CD4-positive, CD25-positive, alpha-beta regulatory T cell (primary cell): Measurements from ENCODE around the gene TMEM164. TPM values are rescaled to one million over a fixed set of nuclear protein-coding genes. Genes with fewer than 3 reads are reported as not detected.

Source experiments
- ATAC-seq, 2 donors: fragments of 150-1000 bp; cut with Tn5 transposase; one replicate each; pipeline ENCODE4 v1.10.0; 2021; ENCODE audit warnings: low read depth in 2 of 2, moderate number of reproducible peaks in 2 of 2, moderate library complexity in 1 of 2
- DNase-seq, 3 donors: peaks; one replicate each; pipeline versions ENCODE4 v3.0.0 to v3.0.0-alpha.2; 2012 to 2022; ENCODE audit warnings: mixed read lengths in 1 of 3
- H3K27ac ChIP-seq: one replicate; pipeline ENCODE4 v1.7.0; 2013; ENCODE audit warnings: mild to moderate bottlenecking, low read length; ENCODE audit not compliant: insufficient read depth, poor library complexity, severe bottlenecking
- H3K27me3 ChIP-seq: one replicate; pipeline ENCODE4 v1.7.0; 2013; ENCODE audit warnings: low read length; ENCODE audit not compliant: control insufficient read depth, insufficient read depth
- H3K36me3 ChIP-seq: one replicate; pipeline ENCODE4 v1.7.0; 2013; ENCODE audit warnings: mild to moderate bottlenecking, low read length, moderate library complexity; ENCODE audit not compliant: control insufficient read depth, insufficient read depth
- H3K4me1 ChIP-seq: 2 replicates; pipeline ENCODE4 v1.7.0; 2013; ENCODE audit warnings: mild to moderate bottlenecking, low read length; ENCODE audit not compliant: insufficient read depth, control insufficient read depth, poor library complexity, severe bottlenecking
- H3K4me3 ChIP-seq: one replicate; pipeline ENCODE4 v1.7.0; 2013; ENCODE audit warnings: low read depth, mild to moderate bottlenecking, low read length, moderate library complexity
- H3K9me3 ChIP-seq, 2 experiments: 1 replicate in 1 of 2; 2 replicates in 1 of 2; pipeline ENCODE4 v1.7.0; 2013; ENCODE audit warnings: low read length in 2 of 2, mild to moderate bottlenecking in 1 of 2, moderate library complexity in 1 of 2; ENCODE audit not compliant: control insufficient read depth in 2 of 2
- H3K27ac Mint-ChIP-seq, 3 donors: one replicate each; pipeline ENCODE4 v1.8.0; 2020 to 2022; ENCODE audit warnings: mild to moderate bottlenecking in 3 of 3, mixed read lengths in 3 of 3, moderate library complexity in 2 of 3
- H3K27me3 Mint-ChIP-seq: one replicate; pipeline ENCODE4 v1.8.0; 2022; ENCODE audit warnings: mild to moderate bottlenecking, mixed read lengths
- H3K36me3 Mint-ChIP-seq: one replicate; pipeline ENCODE4 v1.8.0; 2020; ENCODE audit warnings: mixed read lengths
- H3K4me1 Mint-ChIP-seq, 4 donors: one replicate each; pipeline ENCODE4 v1.8.0; 2020 to 2022; ENCODE audit warnings: mixed read lengths in 4 of 4, mild to moderate bottlenecking in 1 of 4
- H3K4me3 Mint-ChIP-seq, 4 donors: one replicate each; pipeline ENCODE4 v1.8.0; 2020 to 2022; ENCODE audit warnings: mild to moderate bottlenecking in 4 of 4, mixed read lengths in 4 of 4, moderate library complexity in 3 of 4
- H3K9me3 Mint-ChIP-seq, 7 donors: one replicate each; pipeline ENCODE4 v1.8.0; 2020 to 2022; ENCODE audit warnings: mixed read lengths in 7 of 7, mild to moderate bottlenecking in 3 of 7, moderate library complexity in 2 of 7
- polyA plus RNA-seq, 4 donors: library from polyadenylated mRNA; unstranded; fragments of 300-500 nt; fragmentation: Illumina TruSeq; gene quantifications; one replicate each; pipeline ENCODE4 v1.2.3, GENCODE V29; 2021
- total RNA-seq: library from RNA; stranded (reverse); gene quantifications from one replicate; pipeline ENCODE4 v1.2.3, GENCODE V29; 2022

Gene TMEM164
- total and polyA plus RNA-seq, 5 donors from 2014 or later: 0.60 to 25.2 (median 1.0) TPM

DNA sequence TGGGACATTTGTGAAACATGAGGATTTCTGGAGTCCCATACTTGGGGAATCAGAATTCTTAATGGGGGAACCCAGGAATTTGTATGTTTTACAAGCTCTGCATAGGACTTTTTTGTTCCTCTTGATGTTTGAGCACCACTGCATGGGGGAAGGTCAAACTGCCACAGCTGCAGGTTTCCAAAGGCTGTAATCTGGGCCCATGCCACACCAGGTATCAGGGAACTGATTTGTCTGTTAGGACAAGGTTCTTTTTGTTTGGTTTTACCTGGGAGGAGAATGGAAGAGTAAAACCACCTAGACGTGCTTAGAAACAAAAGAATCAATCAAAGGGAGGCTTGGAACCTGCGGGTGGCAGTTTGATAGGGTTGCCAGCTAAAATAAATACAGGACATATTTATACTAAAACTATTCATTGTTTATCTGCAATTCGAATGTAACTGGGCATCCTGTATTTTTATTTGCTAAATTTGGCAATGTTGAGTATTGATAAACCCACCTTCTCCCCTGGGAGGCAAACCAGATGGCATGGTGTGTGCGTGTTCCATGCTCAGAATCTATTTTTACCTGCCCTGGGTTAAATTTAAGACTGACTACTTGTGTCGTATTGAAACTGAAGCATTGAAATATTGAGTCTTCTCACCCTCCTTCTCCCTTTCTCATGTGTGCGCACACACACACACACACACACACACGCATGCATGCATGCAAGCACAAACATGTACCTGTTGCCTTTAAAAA lies 63.7 kb downstream of the TMEM164 start:
- Histone ChIP-seq H3K36me3 (peaks cover 4% of the 10 kb centered on the region), H3K27me3 (no peaks in the 10 kb centered on the region), H3K9me3 (no peaks in the 10 kb centered on the region), H3K4me1 (no peaks in the 10 kb centered on the region), H3K4me3 (no peak overlapping the region), H3K27ac (no peak overlapping the region)
- no peak overlapping the region for H3K4me3 Mint-ChIP-seq
- no peaks in the 10 kb centered on the region for H3K27me3 Mint-ChIP-seq
- ATAC-seq (no peak), DNase-seq (no peak)
- peaks cover 0 to 9% (median 4%) of the 10 kb centered on the region in 4 donors for H3K4me1 Mint-ChIP-seq
- no peaks in the 10 kb centered on the region for H3K36me3 Mint-ChIP-seq
- no peak overlapping the region for H3K27ac Mint-ChIP-seq
- no peaks in the 10 kb centered on the region for H3K9me3 Mint-ChIP-seq

DNA sequence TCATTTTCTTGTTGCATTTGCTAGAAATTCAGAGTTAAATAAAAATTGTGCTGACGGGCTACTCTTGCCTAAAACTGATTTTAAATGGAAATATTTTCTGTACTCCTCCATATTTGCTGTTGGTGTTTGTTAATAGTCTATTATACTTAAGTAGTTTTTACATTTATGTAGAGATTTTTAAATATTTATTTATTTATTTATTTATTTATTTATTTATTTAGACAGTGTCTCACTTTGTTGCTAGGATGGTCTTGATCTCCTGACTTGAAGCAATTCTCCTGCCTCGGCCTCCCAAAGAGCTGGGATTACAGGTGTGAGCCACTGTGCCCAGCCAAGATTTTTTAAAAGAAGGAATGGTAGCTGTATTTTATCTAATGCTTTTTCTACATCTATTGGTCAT lies 68.1 kb downstream of the TMEM164 start:
- DNase-seq (no peak), ATAC-seq (no peak)
- H3K27ac Mint-ChIP-seq: no peak overlapping the region
- no peak overlapping the region for H3K27ac ChIP-seq
- no peaks in the 10 kb centered on the region for H3K27me3 ChIP-seq
- H3K4me1 ChIP-seq: no peaks in the 10 kb centered on the region
- no peaks in the 10 kb centered on the region for H3K27me3 Mint-ChIP-seq
- H3K4me3 Mint-ChIP-seq: no peak overlapping the region
- H3K9me3 Mint-ChIP-seq: peaks cover 0 to 5% (median under 1%) of the 10 kb centered on the region in 7 donors
- H3K9me3 ChIP-seq: no peaks in the 10 kb centered on the region
- peaks cover 18% of the 10 kb centered on the region for H3K36me3 ChIP-seq
- no peaks in the 10 kb centered on the region for H3K4me1 Mint-ChIP-seq
- peaks cover 11% of the 10 kb centered on the region for H3K36me3 Mint-ChIP-seq
- no peak overlapping the region for H3K4me3 ChIP-seq

DNA sequence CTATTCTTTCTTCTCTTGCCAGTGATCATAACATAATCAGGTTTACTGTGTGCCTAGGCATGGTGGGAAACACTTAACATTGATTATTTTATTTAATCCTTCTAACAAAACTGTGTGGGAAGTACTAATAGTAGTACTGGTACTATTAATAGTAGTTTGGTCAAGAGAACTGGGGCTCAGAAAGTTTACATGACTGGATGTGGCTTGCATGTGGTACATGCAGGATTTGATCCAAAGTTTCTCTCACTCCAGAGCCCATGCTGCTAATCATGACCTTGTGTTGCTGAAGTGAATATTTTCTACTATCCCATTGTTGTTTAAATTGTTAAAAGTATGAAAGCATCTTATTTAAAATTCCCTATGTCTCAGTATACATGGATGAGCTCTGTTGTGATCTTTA lies 78.4 kb downstream of the TMEM164 start:
- H3K36me3 Mint-ChIP-seq: peaks cover under 1% of the 10 kb centered on the region
- no peaks in the 10 kb centered on the region for H3K36me3 ChIP-seq
- H3K9me3 ChIP-seq: no peaks in the 10 kb centered on the region
- H3K27me3 ChIP-seq: no peaks in the 10 kb centered on the region
- H3K4me1 ChIP-seq: no peaks in the 10 kb centered on the region
- H3K9me3 Mint-ChIP-seq: peaks cover 0 to 4% (median 0%) of the 10 kb centered on the region in 7 donors
- no peak overlapping the region for H3K27ac ChIP-seq
- peaks cover 5 to 12% (median 8%) of the 10 kb centered on the region in 4 donors for H3K4me1 Mint-ChIP-seq
- no peak overlapping the region for H3K4me3 ChIP-seq
- ATAC-seq (no peak), DNase-seq (no peak)
- no peak overlapping the region for H3K27ac Mint-ChIP-seq
- H3K27me3 Mint-ChIP-seq: no peaks in the 10 kb centered on the region
- no peak overlapping the region for H3K4me3 Mint-ChIP-seq

DNA sequence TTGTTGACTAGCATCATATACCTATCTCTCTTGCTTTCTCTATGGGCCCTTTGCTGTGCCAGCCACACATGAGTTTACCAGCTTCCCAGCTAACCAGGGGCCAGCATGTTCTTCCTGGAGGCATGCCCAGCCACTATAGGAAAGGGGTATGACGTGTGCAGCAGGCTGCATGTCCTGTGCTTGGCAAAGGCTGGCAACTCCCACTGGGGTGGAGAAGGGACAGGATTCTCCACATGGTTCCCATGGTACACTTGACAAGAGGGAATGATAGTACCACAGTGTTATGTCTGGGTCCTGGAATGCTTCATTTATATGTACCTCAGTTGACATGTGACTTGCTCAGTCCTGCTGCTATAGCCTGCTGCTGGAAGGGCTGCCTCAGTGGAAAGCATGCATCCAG lies 78.8 kb downstream of the TMEM164 start:
- Mint-ChIP-seq H3K36me3 (no peaks in the 10 kb centered on the region), H3K9me3 (peaks cover 0 to under 1% (median 0%) of the 10 kb centered on the region in 7 donors)
- no peak for ATAC-seq

DNA sequence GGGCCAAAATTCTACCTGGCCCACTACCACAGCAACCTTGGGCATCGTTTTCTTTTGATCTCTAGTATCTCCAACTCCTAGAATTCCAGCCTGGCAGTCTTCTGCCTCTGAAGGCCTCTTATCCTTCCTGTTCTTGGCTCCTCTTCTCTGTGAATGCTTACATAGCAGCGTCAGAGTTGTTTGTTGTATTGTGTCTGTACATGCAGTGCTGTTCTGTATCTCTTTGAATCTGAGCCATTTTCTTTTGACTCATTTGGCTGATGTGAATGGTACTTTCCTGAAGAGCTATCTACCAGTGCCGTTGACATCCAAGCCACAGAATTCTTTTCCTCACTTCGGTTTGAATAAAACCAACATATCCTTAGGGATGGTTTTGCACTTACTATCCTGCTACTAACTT lies 79.2 kb downstream of the TMEM164 start:
- Histone ChIP-seq H3K27ac (no peak overlapping the region), H3K27me3 (no peaks in the 10 kb centered on the region), H3K4me3 (no peak overlapping the region), H3K36me3 (no peaks in the 10 kb centered on the region), H3K4me1 (no peaks in the 10 kb centered on the region), H3K9me3 (no peaks in the 10 kb centered on the region)
- Mint-ChIP-seq H3K36me3 (no peaks in the 10 kb centered on the region), H3K4me1 (peaks cover 5 to 13% (median 9%) of the 10 kb centered on the region in 4 donors), H3K9me3 (no peaks in the 10 kb centered on the region), H3K4me3 (no peak overlapping the region), H3K27ac (no peak overlapping the region), H3K27me3 (no peaks in the 10 kb centered on the region)
- ATAC-seq (no peak), DNase-seq (no peak)

More for the DNA sequence above, 78.8 kb downstream of the TMEM164 start:
- no peak overlapping the region for H3K27ac ChIP-seq
- no peak for DNase-seq
- Mint-ChIP-seq H3K4me1 (peaks cover 5 to 13% (median 9%) of the 10 kb centered on the region in 4 donors), H3K27me3 (no peaks in the 10 kb centered on the region), H3K27ac (no peak overlapping the region), H3K4me3 (no peak overlapping the region)
- no peaks in the 10 kb centered on the region for H3K4me1 ChIP-seq
- no peaks in the 10 kb centered on the region for H3K9me3 ChIP-seq
- H3K36me3 ChIP-seq: no peaks in the 10 kb centered on the region
- no peaks in the 10 kb centered on the region for H3K27me3 ChIP-seq
- no peak overlapping the region for H3K4me3 ChIP-seq

DNA sequence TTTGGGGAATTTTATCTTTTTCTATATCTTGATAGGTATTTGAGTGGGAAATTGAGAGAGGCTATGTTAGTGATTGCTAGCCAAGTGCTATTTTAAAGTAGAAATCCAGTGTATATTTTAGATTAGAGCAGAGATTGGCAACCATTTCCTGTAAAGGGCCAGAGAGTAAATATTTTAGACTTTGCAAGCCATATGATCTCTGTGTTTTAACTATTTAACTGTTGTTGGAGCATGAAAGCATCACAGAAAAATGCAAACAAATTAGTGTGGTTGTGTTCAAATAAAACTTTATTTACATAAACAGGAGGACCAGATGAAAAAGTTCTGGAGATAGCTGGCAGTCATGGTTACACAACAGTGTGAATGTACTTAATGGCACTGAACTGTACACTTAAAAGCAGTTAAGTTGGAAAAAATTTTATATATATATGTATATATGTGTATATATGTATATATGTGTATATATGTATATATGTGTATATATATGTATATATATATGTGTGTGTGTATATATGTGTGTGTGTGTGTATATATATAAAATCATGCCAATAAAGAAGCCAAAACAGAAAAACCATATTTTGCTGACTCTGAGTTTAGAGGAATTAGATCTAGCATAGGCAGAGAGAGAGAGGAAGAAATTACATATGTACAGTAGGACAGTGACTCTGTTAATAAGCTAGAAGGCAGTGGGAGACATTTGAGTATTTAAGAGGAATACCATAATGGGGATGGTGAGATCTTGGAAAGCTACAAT lies 83.4 kb downstream of the TMEM164 start:
- Mint-ChIP-seq H3K9me3 (no peaks in the 10 kb centered on the region), H3K27ac (no peak overlapping the region), H3K4me1 (peaks cover 5 to 20% (median 14%) of the 10 kb centered on the region in 4 donors), H3K27me3 (no peaks in the 10 kb centered on the region), H3K4me3 (no peak overlapping the region), H3K36me3 (no peaks in the 10 kb centered on the region)
- H3K27me3 ChIP-seq: no peaks in the 10 kb centered on the region
- H3K4me3 ChIP-seq: no peak overlapping the region
- no peaks in the 10 kb centered on the region for H3K4me1 ChIP-seq
- no peaks in the 10 kb centered on the region for H3K36me3 ChIP-seq
- H3K27ac ChIP-seq: no peak overlapping the region
- H3K9me3 ChIP-seq: no peaks in the 10 kb centered on the region
- ATAC-seq: no peak
- no peak for DNase-seq

DNA sequence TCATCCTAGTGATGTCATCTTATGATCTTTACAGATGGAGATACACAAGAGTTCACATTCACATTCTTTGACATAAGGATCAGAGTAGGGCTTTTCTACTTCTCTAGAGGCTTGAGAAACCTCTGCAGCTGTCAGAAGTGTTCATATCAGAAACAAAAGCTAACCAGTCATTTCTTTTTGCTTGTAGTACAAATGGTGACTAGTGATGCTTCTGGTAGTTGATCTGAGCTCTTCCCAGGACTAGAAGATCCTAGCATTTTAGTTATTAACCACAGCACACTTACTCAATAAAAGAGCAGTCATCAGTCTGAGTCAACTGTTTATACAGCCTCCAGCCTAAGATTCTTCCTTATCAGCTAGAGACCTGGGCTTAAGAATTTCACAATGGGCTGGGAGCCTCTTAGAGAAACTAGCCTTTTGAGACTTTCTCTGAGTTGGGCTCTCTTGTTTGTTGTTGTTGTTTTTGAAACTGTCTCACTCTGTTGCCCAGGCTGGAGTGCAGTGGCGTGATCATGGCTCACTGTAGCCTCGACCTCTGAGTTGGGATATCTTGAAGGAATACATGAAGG lies 84.1 kb downstream of the TMEM164 start:
- Mint-ChIP-seq H3K27me3 (no peaks in the 10 kb centered on the region), H3K27ac (no peak overlapping the region), H3K4me3 (no peak overlapping the region), H3K36me3 (no peaks in the 10 kb centered on the region), H3K4me1 (peaks cover 5 to 20% (median 14%) of the 10 kb centered on the region in 4 donors), H3K9me3 (no peaks in the 10 kb centered on the region)
- DNase-seq (no peak), ATAC-seq (no peak)
- H3K9me3 ChIP-seq: no peaks in the 10 kb centered on the region
- H3K27ac ChIP-seq: no peak overlapping the region
- H3K36me3 ChIP-seq: no peaks in the 10 kb centered on the region
- no peaks in the 10 kb centered on the region for H3K27me3 ChIP-seq
- H3K4me1 ChIP-seq: no peaks in the 10 kb centered on the region
- no peak overlapping the region for H3K4me3 ChIP-seq
